PC-9 (cell line): ENCODE measurements around the gene MPND.

Experiments
- CTCF ChIP-seq: fragments of 200-600 bp; sonication (generic); conservative IDR thresholded peaks from 2 replicates; pipeline ENCODE4 v1.6.1; 2017; ENCODE audit warnings: mixed run types, antibody characterized with exemption, mild to moderate bottlenecking, moderate library complexity
- EZH2 ChIP-seq: fragments of 200-600 bp; sonication (generic); IDR thresholded peaks from 2 replicates; pipeline ENCODE4 v1.8.0; 2017; ENCODE audit warnings: antibody characterized with exemption, low read depth

GRCh38 chr19:4318460-4318859 lies 24.9 kb upstream of the MPND start:
- TF ChIP-seq EZH2 (no peak), CTCF (no peak)
